ENCODE data around the gene GOLGA6A.
A peak's percentile ranks its signal among the peaks of the same experiment; 100 is the strongest.
"Not testable (repeated sequence)": the region's sequence is repeated elsewhere in the genome, so short reads cannot be mapped to it uniquely, and the experiment has no call there.

Gene GOLGA6A

GRCh38 chr15:74053941-74054529 is 28.3 kb downstream of the GOLGA6A start:
- FAIRE-seq = no peak
- peak; percentile 75 for DNase-seq (ENCODE audit: low spot score)

GRCh38 chr15:74053517-74053916 is 28.8 kb downstream of the GOLGA6A start:
- FAIRE-seq (no peak), DNase-seq (ENCODE audit: low spot score) (no peak)

DNA sequence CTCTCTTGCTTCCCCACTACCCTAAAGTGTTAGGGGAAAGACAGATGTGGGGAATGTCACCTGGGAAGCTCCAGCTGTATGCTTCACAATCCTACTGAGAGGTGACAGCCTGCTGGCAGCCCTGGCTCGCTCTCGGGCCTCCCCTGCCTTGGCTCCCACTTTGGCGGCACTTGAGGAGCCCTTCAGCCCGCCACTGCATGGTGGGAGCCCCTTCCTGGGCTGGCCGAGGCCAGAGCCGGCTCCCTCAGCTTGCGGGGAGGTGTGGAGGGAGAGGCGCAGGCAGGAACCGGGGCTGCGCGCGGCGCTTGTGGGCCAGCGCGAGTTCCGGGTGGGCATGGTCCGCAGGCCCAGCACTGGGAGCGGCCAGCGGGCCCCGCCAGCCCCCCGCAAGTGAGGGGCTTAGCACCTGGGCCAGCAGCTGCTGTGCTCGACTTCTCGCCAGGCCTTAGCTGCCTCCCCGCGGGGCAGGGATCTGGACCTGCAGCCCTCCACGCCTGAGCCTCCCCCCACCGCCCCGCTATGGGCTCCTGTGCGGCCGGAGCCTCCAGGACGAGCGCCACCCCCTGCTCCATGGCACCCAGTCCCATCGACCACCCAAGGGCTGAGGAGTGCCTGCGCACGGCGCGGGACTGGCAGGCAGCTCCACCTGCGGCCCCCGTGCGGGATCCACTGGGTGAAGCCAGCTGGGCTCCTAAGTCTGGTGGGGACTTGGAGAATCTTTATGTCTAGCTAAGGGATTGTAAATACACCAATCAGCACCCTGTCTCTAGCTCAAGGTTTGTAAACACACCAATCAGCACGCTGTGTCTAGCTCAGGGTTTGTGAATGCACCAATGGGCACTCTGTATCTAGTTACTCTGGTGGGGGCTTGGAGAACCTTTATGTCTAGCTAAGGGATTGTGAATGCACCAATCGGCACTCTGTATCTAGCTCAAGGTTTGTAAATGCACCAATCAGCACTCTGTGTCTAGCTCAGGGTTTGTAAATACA is 29.8 kb downstream of the GOLGA6A start:
- not testable (repeated sequence) for DNase-seq (ENCODE audit: low spot score); FAIRE-seq

DNA sequence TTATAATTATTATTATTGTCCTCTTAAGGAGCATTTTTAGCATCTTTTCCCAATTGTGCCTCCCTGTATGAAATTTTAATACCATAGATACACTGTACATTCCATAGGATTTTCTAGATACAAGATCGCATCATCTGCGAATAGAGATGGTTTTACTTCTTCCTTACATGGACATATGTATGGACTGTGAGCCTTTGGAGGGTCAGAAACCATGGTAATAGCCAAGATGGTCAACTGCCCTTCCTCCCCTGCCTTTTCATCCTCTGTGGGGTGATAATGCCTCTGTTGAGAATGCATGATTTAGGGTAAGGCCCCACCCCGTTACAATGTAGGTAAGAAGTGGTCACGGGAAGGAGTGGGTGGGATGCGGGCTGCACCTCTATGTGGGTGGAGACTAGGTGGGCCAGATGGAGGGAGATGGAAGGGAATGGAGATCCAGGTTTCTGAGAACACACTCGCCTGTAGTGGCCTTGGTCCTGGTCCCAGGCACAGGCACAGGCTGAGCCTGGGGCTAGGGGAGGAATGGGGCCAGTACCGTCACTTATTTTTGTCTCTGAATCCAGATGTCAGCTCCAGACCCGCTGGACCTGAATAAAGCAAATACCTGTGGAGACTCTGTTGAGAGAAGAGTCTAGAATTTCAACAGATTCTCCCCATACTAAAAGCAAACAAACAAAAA is 31.7 kb downstream of the GOLGA6A start:
- DNase-seq (ENCODE audit: low spot score) = no peak
- no peak for FAIRE-seq

- DNase-seq (ENCODE audit: low spot score) = no peak
- no peak for FAIRE-seq
Measured at GRCh38 chr15:74050127-74050526, 32.2 kb downstream of the GOLGA6A start.

GRCh38 chr15:74046275-74046674 is 36.1 kb downstream of the GOLGA6A start:
- no peak for FAIRE-seq
- no peak for DNase-seq (ENCODE audit: low spot score)

DNA sequence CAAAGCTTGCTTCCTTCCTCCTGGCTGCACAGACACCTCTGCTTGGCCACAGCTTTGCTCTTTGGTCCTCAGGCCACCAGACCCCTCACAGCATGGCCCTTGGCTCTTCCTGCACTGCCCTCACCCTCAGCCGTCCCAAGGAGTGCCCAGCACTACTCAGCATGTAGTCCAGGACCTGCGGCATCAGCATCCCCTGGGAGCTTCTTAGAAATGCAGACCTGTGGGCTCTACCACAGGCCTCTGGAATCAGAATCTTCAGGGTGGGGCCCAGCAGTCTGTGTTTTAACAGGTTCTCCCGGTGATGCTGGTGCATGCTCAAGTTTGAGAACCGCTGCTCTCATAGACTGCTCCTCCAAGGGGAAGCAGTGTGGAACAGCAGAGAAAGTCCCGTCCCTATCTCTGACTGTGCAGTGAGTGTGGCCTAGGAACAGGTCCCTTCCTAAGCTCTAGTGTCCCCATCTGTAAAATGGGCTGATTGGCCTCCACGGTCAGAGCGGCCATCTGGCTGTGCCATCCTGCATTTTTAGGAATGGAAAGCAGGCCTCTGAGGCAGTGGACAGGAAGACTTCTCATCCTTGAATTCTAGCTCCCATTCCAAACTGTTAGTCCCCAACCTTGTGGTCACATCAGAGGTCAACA is 36.6 kb downstream of the GOLGA6A start:
- FAIRE-seq = no peak
- DNase-seq (ENCODE audit: low spot score) = no peak

- FAIRE-seq (no peak), DNase-seq (ENCODE audit: low spot score) (no peak)
Measured at GRCh38 chr15:74045184-74045583, 37.2 kb downstream of the GOLGA6A start.

DNA sequence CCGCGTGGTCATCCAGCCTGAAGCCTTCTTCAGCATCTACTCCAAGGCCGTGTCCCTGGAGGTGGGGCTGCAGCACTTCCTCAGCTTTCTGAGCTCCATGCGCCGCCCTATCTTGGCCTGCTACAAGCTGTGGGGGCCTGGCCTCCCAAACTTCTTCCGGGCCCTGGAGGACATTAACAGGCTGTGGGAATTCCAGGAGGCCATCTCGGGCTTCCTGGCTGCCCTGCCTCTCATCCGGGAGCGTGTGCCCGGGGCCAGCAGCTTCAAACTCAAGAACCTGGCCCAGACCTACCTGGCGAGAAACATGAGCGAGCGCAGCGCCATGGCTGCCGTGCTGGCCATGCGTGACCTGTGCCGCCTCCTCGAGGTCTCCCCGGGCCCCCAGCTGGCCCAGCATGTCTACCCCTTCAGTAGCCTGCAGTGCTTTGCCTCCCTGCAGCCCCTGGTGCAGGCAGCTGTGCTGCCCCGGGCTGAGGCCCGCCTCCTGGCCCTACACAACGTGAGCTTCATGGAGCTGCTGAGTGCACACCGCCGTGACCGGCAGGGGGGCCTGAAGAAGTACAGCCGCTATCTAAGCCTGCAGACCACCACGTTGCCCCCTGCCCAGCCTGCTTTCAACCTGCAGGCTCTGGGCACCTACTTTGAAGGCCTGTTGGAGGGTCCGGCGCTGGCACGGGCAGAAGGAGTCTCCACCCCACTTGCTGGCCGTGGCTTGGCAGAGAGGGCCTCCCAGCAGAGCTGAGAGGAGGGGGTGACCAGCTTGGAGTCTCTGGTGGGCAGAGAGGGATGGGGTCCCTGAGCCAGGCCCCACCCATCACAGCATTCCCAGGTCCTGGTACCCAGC is 37.9 kb downstream of the GOLGA6A start:
- no peak for DNase-seq (ENCODE audit: low spot score)
- no peak for FAIRE-seq

- DNase-seq (ENCODE audit: low spot score) (no peak), FAIRE-seq (no peak)
Measured at GRCh38 chr15:74043425-74044266, 38.7 kb downstream of the GOLGA6A start.

DNA sequence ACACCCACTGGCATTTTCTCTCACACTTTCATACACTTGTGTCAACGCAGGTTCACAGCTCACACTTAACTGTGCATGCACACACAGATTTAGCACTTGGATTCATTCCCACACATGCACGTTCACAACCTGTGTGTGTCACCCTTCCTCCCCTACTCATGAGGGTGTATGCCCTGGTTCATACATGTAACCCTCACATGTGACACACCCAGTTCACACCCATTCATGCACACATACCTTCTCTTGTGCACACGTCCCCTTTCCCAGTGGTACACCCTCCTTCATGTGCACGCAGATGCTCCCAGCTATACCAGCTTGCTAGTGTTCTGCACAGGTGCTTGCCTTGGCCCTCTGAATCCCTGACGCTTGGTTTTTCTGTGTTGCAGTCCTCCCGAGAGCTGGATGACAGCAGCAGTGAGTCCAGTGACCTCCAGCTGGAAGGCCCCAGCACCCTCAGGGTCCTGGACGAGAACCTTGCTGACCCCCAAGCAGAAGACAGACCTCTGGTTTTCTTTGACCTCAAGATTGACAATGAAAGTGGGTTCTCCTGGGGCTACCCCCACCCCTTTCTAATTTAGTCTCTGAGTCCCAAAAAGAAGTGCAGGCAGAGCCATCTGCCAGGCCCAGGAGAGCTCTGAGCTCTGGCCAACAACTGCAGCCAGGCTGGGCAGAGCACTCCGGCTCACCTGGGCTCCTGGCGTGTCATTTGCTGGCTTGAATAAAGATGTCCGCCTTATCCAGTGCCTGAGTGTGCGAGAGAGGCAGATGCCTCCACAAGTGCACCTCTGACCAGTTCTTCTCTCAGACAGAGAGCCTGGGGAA is 39.5 kb downstream of the GOLGA6A start:
- FAIRE-seq (no peak), DNase-seq (ENCODE audit: low spot score) (no peak)

- DNase-seq (ENCODE audit: low spot score) = no peak
- no peak for FAIRE-seq
Measured at GRCh38 chr15:74041777-74042435, 40.4 kb downstream of the GOLGA6A start.

- FAIRE-seq (no peak), DNase-seq (ENCODE audit: low spot score) (no peak)
Measured at GRCh38 chr15:74041311-74041756, 41.0 kb downstream of the GOLGA6A start.

DNA sequence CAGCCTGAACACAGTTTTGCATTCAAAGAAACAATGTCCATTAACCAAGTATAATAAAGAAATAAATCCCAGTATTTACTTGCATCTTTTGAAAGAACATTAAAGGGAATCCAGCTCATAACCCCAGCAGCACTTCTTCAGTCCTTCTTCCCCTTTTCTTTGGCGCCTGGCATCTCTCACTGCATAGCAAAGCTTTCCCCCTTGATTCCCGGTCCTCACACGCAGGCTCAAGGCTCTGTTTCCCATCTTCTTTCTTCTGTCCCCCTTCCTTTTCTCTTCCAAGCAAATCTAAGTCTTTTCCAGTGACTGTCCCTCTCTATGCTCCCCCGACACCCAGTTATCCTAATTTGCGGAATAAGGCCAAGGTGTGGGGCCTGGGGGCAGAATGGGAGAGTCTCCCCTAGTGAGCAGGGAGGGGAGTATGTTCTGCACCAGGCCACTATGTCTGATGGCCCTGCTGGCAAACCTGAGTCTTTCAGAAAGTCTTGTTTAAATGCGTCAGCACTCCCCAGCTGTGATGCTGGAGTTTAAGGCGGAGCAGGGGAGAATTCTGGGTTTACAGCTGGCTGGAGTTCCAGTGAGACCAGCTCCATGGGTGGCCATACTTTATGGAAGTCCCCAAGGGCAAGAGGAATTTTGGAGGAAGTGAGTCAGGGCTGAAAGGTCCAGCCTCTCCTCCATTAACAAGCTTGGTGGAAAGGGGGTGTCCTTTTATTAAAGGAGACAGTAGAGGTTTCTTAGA is 42.1 kb downstream of the GOLGA6A start:
- DNase-seq (ENCODE audit: low spot score) = peak; percentile 58

DNA sequence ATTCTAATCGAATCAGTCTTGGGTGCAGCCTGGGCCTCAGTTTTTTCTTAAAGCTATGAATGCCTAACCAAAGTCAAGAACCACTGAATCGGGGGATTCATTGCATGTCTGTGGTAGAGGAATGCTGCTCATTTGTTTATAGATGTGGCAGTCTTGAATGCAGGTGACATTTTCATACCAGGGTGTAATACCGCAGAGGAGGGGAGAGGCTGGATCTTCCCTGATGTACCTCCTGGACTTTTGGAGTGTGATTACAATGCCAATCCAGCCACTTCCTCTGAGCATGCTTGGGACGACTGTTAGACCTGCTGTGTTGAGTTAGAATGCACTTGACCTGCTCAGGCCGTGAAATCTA is 42.7 kb downstream of the GOLGA6A start:
- FAIRE-seq = no peak
- no peak for DNase-seq (ENCODE audit: low spot score)

More for the DNA sequence above, 42.1 kb downstream of the GOLGA6A start:
- FAIRE-seq = no peak

DNA sequence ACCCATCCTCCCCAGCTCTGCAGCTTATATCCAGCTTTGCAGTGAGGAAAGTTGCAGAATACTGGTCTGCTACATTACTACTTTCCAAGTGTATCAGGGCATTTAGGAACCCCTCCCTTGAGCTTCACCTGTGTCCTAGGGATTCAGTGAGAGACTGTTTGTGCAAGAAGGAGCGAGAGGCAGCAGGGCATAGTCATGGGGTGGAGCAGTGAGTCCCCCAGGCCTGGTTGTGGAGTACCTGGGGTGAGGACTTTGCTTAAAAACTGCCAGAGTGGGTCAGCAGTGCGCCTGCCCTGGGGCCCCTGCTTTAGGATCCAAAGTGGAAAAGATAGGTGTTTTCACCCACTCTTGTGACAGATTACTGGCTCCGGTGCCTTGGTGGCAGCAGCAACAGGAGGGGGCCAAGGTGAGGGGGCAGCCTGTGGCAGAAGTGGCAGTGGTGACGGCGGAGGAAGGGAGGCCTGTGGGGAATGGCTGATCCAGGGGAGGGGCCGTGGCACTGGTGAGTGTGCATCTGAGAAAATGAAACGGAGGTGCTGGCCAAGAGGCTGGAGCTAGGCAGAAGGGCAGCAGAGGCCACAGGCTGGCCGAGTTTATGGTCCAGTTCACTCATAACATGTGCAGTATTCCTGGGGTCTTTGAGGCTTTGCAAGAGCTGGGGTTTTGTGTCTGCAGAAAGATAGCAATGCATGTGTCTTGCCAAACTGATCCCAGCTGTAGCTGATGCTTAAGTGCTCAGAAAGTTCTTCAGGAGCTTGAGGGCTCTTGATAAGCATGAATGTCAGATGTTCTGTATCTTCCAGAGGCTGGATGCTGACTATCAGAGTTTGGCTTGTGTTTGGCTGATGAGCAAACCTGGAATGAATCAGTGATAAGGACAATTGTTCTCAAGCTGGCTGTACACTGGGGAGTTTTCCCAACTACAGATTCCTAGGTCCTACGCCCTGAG is 43.4 kb downstream of the GOLGA6A start:
- DNase-seq (ENCODE audit: low spot score) (no peak), FAIRE-seq (no peak)

All from urothelium cell line (cell line).